OCI-LY1 (cell line): ENCODE measurements around the gene F11R.
A peak's percentile ranks its signal among the peaks of the same experiment; 100 is the strongest.

Experiments used
- H2AFZ ChIP-seq: fragments of 200-600 bp; sonication (generic), shearing (Covaris generic); 2 replicates; pipeline ENCODE4 v1.6.0; 2014; ENCODE audit warnings: antibody characterized with exemption, mild to moderate bottlenecking, low read length
- H3F3A ChIP-seq: fragments of 200-600 bp; sonication (generic), shearing (Covaris generic); 2 replicates; pipeline ENCODE4 v1.6.0; 2014; ENCODE audit warnings: mild to moderate bottlenecking, antibody characterized with exemption, low read length, moderate library complexity; ENCODE audit not compliant: insufficient read depth
- H3K27ac ChIP-seq: fragments of 200-600 bp; sonication (generic); 2 replicates; pipeline ENCODE4 v1.5.1; 2014; ENCODE audit warnings: low read length, mixed run types, mild to moderate bottlenecking, low read depth; ENCODE audit not compliant: poor library complexity, severe bottlenecking
- H3K27me3 ChIP-seq: fragments of 200-600 bp; sonication (generic); 2 replicates; pipeline ENCODE4 v1.6.0; 2014; ENCODE audit warnings: antibody characterized with exemption, mild to moderate bottlenecking, low read length, moderate library complexity; ENCODE audit not compliant: insufficient read depth
- H3K36me3 ChIP-seq: fragments of 200-600 bp; sonication (generic); 2 replicates; pipeline ENCODE4 v1.6.1; 2014; ENCODE audit warnings: mild to moderate bottlenecking, antibody characterized with exemption, low read length, moderate library complexity, mixed read lengths; ENCODE audit not compliant: insufficient read depth
- H3K4me1 ChIP-seq: fragments of 200-600 bp; sonication (generic); 2 replicates; pipeline ENCODE4 v1.5.1; 2014; ENCODE audit warnings: mild to moderate bottlenecking, low read length, moderate library complexity; ENCODE audit not compliant: insufficient read depth, severe bottlenecking
- H3K4me2 ChIP-seq: fragments of 200-600 bp; sonication (generic), shearing (Covaris generic); 2 replicates; pipeline ENCODE4 v1.6.1; 2014; ENCODE audit warnings: low read length
- H3K4me3 ChIP-seq: fragments of 200-600 bp; sonication (generic); 2 replicates; pipeline ENCODE4 v1.5.1; 2014; ENCODE audit warnings: low read length, low read depth, mild to moderate bottlenecking, mixed read lengths; ENCODE audit not compliant: poor library complexity, severe bottlenecking
- H3K79me2 ChIP-seq: fragments of 200-600 bp; shearing (Covaris generic); 2 replicates; pipeline ENCODE4 v1.6.1; 2016; ENCODE audit warnings: mixed run types, low read length, mixed read lengths; ENCODE audit not compliant: insufficient read depth
- H3K9ac ChIP-seq: fragments of 200-600 bp; sonication (generic), shearing (Covaris generic); 2 replicates; pipeline ENCODE4 v1.6.1; 2014; ENCODE audit warnings: mild to moderate bottlenecking, low read length, mixed read lengths
- H3K9me2 ChIP-seq: fragments of 200-600 bp; sonication (generic), shearing (Covaris generic); 2 replicates; pipeline ENCODE4 v1.6.1; 2014; ENCODE audit warnings: low read depth, mild to moderate bottlenecking, low read length, mixed read lengths
- H3K9me3 ChIP-seq: fragments of 200-600 bp; shearing (Covaris generic); 2 replicates; pipeline ENCODE4 v1.6.1; 2014; ENCODE audit warnings: low read length, mixed read lengths
- H4K20me1 ChIP-seq: fragments of 200-600 bp; sonication (generic), shearing (Covaris generic); 2 replicates; pipeline ENCODE4 v1.6.0; 2016; ENCODE audit warnings: mild to moderate bottlenecking, low read length; ENCODE audit not compliant: insufficient read depth
- EZH2 ChIP-seq: fragments of 200-600 bp; sonication (generic), shearing (Covaris generic); IDR thresholded peaks from 2 replicates; pipeline ENCODE4 v1.8.0; 2017; ENCODE audit warnings: borderline replicate concordance, mixed run types, mild to moderate bottlenecking, antibody characterized with exemption, low read length, moderate library complexity, mixed read lengths
- TF ChIP-seq, protein P1 (sequence below): fragments of 200-600 bp; sonication (generic), shearing (Covaris generic); IDR thresholded peaks from 2 replicates; pipeline ENCODE4 v1.5.1; 2017; ENCODE audit warnings: mild to moderate bottlenecking, antibody characterized with exemption, low read length, moderate library complexity, mixed read lengths

The F11R gene

GRCh38 chr1:160954158-160955104, 66.5 kb downstream of the F11R start, which contains the start of gene ITLN2:
ITLN2 (minus strand) TSS chr1:160954809; CDS start chr1:160954741, 68 bp downstream.
- no peaks in the 10 kb centered on the region for H3K4me1 ChIP-seq
- H2AFZ ChIP-seq = no peak within 1 kb of the TSS
- no peak within 1 kb of the TSS for H3K4me2 ChIP-seq
- no peak within 1 kb of the TSS for H3K27ac ChIP-seq
- H4K20me1 ChIP-seq = no peaks in the 10 kb centered on the region
- no peaks in the 10 kb centered on the region for H3K36me3 ChIP-seq
- H3K9me3 ChIP-seq = no peaks in the 10 kb centered on the region
- H3K9me2 ChIP-seq = no peaks in the 10 kb centered on the region
- no peak within 1 kb of the TSS for H3K9ac ChIP-seq
- no peak within 1 kb of the TSS for H3K4me3 ChIP-seq
- no peaks in the 10 kb centered on the region for H3K79me2 ChIP-seq
- TF ChIP-seq, protein P1, sequence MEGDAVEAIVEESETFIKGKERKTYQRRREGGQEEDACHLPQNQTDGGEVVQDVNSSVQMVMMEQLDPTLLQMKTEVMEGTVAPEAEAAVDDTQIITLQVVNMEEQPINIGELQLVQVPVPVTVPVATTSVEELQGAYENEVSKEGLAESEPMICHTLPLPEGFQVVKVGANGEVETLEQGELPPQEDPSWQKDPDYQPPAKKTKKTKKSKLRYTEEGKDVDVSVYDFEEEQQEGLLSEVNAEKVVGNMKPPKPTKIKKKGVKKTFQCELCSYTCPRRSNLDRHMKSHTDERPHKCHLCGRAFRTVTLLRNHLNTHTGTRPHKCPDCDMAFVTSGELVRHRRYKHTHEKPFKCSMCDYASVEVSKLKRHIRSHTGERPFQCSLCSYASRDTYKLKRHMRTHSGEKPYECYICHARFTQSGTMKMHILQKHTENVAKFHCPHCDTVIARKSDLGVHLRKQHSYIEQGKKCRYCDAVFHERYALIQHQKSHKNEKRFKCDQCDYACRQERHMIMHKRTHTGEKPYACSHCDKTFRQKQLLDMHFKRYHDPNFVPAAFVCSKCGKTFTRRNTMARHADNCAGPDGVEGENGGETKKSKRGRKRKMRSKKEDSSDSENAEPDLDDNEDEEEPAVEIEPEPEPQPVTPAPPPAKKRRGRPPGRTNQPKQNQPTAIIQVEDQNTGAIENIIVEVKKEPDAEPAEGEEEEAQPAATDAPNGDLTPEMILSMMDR = peak; percentile 87
- TF ChIP-seq EZH2 = no peak
- H3K27me3 ChIP-seq = no peaks in the 10 kb centered on the region
- H3F3A ChIP-seq = no peaks in the 10 kb centered on the region

DNA sequence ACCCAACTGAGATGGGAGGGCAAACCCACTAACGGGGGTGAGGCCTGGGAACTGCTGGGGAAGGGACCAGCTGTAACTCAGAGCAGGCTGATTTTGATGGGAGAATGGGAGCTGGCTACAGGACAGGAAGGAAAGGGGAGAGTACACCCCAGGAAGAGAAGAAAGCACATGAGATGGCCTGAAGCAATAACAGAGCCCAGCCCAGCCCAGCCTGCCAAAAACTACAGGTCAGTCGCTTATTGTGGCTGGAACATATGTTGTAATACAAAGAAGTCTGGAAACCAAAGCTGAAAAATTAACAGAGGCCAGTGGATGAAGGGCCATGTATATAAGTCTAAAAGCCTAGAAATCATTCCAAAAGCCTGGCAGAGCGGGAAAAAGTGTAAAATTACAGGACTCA, 67.9 kb downstream of the F11R start:
- Histone ChIP-seq H3F3A (no peaks in the 10 kb centered on the region), H3K36me3 (no peaks in the 10 kb centered on the region), H3K9me2 (no peaks in the 10 kb centered on the region), H3K27ac (no peak overlapping the region), H3K9ac (no peak overlapping the region), H4K20me1 (no peaks in the 10 kb centered on the region), H2AFZ (no peak overlapping the region), H3K79me2 (no peaks in the 10 kb centered on the region), H3K4me3 (no peak overlapping the region), H3K9me3 (no peaks in the 10 kb centered on the region), H3K27me3 (no peaks in the 10 kb centered on the region), H3K4me1 (no peaks in the 10 kb centered on the region), H3K4me2 (no peak overlapping the region)
- TF ChIP-seq, protein P1 = no peak
- TF ChIP-seq EZH2 = no peak

GRCh38 chr1:160952129-160952510, 68.8 kb downstream of the F11R start:
- H3K9ac ChIP-seq = no peak overlapping the region
- H3K9me3 ChIP-seq = no peaks in the 10 kb centered on the region
- no peaks in the 10 kb centered on the region for H3K27me3 ChIP-seq
- H3K9me2 ChIP-seq = no peaks in the 10 kb centered on the region
- H3F3A ChIP-seq = no peaks in the 10 kb centered on the region
- H3K4me3 ChIP-seq = no peak overlapping the region
- no peaks in the 10 kb centered on the region for H3K4me1 ChIP-seq
- no peaks in the 10 kb centered on the region for H4K20me1 ChIP-seq
- H3K79me2 ChIP-seq = no peaks in the 10 kb centered on the region
- no peak overlapping the region for H2AFZ ChIP-seq
- H3K4me2 ChIP-seq = no peak overlapping the region
- no peaks in the 10 kb centered on the region for H3K36me3 ChIP-seq
- TF ChIP-seq EZH2 = no peak
- TF ChIP-seq, protein P1 = no peak
- no peak overlapping the region for H3K27ac ChIP-seq
